ENCODE data around the gene DLG1.

Gene DLG1

DNA sequence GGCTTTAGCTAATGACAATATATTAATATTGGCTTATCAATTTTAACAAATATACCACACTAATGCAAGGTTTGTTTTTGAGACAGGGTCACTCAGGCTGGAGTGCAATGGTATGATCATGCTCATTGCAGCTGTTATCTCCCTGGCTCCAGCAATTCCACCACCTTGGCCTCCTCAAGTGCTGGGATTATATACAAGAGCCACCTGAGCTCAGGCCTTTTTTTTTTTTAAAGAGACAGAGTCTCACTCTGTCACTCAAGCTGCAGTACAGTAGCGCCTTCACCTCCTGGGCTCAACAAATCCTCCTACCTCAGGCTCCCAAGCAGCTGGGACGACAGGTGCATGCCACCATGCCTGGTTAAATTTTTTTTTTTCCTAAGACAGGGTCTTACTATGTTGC is 11.7 kb downstream of the DLG1 start:
- DNase-seq = no peak

DNA sequence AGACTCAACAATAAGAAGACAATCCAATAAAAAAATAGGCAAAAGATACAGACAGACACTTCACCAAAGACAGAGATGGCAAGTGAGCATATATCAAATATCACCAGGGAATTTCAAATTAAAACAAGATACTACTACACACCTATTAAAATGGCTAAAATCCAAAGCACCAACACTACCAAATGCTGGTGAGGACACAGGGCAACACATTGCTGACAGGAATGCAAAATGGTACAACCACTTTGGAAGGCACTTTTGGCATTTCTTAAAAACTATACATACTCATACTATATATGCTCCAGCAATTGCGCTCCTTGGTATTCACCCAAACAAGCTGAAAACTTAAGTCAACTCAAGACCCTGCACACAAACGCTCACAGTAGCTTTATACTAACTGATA is 12.9 kb downstream of the DLG1 start:
- no peak for DNase-seq

DNA sequence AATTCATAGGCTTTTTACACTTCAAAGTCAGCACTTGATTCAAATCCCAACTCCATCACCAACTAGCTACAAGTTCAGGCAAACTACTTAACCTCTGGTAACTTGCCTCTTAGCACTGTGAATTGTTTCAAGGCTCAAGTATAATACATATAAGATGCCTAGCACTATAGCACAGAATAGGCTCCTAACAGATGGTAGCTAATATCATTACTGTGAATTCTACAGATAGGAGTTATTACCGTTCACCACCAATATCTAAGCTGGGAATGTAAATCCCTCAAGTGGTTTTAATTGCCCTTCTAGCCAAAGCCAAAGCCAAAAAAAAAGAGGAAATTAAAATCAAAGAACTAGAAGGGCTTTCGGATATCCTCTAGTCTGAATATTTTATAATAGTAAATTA is 15.4 kb downstream of the DLG1 start:
- DNase-seq = no peak

GRCh38 chr3:197281849-197282248 is 16.6 kb downstream of the DLG1 start:
- no peak for DNase-seq

- DNase-seq = no peak
These were observed 18.3 kb downstream of the DLG1 start for GRCh38 chr3:197280156-197280555.

DNA sequence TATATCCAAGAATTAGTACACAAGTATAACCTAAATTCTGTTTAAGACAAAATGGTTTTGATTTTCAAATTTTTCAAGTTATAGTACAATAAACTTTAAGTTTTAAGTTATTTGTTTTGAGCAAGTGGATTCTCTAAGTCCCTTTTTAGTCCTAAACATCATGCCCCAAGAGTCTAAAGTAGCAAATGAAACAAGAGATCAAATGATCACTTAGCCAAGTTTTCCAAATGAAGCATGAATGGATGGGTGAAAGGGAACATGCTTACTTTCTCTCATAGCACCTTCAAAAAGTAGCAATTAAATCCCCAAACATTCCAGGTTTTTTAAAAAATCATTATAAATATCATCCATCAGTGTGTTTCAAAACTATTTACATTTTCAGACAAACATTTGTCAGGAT is 19.5 kb downstream of the DLG1 start:
- DNase-seq = no peak

GRCh38 chr3:197276808-197277207 is 21.6 kb downstream of the DLG1 start:
- DNase-seq = peak; percentile 18

DNA sequence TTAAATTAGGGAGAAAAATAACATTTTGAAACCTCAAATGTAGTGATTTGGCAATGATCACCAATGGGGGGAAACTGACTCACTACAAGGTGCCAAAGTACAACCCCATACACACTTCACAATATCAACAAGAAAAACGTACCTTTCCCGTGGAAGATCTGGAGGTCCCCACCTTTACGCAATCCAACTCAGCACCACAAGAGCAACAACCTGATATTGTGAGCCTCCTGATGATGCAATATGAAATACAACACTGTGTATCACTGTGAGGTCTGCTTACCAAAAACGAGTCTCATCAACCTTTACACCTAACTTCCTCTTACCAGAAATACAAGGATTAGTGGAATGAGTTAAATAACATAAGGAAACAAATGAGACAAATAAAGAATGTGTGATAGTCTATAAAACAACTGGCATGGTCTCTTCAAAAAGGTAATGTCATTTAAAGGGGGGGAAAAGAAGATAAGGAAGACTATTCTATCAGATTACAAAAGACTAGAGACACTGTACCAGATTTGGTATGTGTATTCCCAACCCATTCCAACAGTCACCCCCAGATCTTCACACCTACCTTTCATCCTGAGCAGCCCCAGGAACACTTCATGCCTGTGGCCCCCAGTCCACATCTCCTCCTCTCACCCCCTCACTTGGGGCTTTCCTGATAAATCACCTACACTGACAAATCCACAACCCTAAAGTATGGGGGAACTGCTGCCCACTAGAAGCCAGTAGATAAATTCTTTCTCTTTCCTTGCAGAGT is 27.7 kb downstream of the DLG1 start:
- DNase-seq = no peak

DNA sequence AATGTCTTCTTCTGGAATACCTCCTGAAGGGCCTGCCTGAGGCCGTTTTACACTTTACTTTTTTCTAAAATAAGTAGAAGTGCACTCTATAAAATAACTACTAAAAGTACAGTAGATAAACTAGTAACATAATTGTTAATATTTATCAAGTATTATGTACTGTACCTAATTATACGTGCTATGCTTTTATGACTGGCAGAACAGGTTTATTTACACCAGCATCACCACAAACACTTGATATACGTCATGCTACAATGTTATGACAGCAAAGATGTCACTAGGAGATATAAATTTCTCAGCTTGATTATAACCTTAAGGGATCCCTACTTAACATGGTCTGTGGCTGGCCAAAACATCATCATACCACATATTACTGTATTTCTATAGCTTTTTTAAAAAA is 29.4 kb downstream of the DLG1 start:
- DNase-seq = no peak

GRCh38 chr3:197268294-197268693 is 30.1 kb downstream of the DLG1 start:
- no peak for DNase-seq

DNA sequence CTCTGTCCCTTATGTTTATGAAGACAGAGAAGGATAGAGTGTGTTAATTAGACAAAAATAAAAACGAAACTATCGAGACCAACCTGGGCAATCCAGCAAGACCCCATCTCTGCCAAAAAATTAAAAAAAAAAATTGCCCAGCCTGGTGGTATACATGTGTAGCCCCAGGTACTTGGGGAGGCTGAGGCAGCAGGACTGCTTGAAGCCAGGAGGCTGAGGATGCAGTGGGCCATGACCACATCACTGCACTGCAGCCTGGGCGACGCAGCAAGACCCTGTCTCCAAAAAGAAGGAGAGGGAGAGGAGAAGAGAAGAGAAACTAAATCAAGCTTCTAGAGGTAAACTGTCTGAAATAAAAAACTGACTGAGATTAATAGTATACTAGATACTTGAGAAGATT is 32.1 kb downstream of the DLG1 start:
- DNase-seq = no peak

GRCh38 chr3:197262709-197263108 is 35.7 kb downstream of the DLG1 start:
- no peak for DNase-seq

- no peak for DNase-seq
These were observed 37.3 kb downstream of the DLG1 start for GRCh38 chr3:197261164-197261509.

DNA sequence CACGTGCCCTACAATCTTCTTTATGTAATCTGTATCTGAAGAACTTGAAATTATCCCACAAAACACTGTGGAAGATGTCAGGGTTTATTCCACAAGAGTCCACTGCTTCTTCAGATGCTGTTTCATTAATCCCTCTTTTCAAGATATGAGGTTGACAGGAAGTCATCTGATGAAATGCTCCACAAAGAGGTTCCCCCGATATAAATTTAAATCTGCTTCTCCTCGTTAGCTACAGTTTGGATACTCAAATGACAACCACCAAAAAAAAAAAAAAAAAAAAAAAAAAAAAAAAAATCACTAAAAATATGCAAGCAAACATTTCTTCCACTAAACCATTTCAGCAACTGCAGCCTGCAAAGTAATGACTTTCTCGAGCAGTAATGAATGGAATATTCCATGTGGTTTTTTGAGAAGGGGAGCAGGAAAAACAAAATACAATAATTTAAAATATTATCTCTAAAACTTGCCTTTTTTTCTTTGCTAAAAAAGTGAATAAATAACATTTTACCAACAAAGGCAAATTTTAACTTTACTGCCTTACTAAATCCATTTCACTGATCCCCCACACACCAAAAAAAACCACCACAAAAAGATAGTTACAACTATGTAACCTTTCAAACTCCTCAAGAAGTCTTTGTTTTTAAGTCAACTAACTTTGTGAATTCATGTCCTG is 37.8 kb downstream of the DLG1 start:
- peak; percentile 29 for DNase-seq

DNA sequence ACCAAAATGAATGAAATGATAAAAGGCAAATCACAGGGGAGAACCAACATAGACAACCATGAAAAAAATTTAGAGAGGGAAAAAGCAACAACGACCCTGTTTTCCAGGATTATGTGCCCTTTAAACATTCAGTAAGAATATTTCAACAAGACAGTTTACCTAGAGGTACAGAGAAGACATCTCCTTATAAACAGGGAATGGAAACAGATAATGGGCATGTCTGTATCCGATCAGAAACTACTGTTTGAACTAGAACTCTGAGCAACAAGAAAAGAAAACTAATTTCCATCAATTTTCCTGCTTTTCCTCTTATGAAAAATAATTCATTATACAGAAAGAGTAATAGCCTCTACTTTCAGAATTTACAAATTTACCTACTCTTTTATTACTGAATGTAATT is 39.3 kb downstream of the DLG1 start:
- no peak for DNase-seq

DNA sequence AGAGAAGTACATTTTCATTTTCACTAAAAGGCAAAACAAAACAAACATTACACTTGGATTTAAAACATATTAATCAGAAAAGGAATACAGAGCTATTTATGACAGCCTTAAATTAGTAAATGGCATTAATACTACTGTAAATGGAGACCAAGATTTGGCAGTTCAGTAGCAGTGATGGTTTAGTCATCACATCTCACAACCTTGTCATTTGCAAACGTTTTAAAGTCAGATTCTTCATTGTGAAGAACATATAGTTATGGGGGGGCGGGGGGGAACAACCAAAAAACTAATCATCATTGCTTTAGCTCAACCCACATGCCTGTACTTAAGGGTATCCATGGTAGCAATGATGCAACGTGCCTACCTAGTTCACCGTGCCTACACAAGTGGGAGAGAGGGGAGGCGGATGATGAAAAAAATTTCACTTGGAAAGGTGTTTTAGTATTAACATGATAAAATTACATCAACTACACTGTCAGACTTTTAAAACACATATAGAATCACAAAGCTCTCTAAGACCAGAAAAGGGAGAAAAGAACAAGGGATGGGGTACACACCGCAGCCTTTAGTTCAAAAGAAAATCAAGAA is 40.1 kb downstream of the DLG1 start:
- DNase-seq = no peak

- DNase-seq = no peak
These were observed 40.7 kb downstream of the DLG1 start for GRCh38 chr3:197257711-197258110.

- peak; percentile 55 for DNase-seq
These were observed 41.5 kb downstream of the DLG1 start for GRCh38 chr3:197256836-197257444.

DNA sequence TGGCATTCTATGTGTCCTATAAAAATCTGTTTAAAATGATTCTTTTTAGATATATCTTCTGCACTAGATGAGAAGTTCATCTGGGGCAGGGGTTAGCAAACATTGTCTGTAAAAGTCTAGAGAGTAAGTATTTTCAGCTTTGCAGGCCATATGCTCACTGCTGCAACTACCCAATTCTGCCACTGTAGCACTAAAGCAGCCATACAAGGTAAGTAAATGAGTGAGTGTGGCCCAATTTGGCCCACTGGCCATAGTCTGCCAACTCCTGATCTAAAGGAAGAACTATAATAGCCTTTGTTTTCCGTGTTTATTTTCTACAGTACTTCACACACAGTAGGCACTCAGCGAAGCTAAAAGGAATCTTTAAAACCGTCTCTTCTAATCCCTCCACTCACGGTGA is 42.3 kb downstream of the DLG1 start:
- no peak for DNase-seq

DNA sequence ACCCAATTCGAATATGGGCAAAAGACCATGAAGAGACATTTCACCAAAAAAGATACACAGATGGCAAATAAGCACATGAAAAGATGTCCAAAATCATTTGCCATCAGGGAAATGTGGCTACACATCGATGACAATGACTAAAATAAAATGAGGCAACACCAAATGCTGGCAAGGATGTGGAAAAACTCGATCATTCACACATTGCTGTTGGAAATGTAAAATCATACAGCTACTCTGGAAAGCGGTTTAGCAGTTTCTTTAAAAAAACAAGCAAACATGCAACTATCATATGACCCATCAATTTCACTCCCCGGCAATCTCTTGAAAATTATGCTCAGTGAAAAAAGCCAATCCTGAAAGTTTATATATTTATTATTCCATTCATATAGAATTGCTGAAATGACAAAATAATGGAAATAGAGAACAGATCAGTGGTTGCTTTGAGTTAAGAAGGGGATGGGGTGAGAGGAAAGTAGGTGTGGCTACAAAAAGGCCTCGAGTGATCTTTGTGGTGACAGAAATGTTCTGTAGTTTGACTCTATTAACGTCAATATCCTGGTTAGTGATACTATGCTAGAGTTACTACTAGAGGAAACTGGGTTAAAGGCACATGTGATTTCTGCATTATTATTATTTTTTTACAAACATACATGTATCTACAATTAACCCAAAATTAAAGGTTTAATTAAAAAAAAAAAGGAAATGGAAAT is 45.0 kb downstream of the DLG1 start:
- no peak for DNase-seq

- no peak for DNase-seq
These were observed 48.9 kb downstream of the DLG1 start for GRCh38 chr3:197249542-197249941.

- DNase-seq = no peak
These were observed 50.1 kb downstream of the DLG1 start for GRCh38 chr3:197248341-197248740.

DNA sequence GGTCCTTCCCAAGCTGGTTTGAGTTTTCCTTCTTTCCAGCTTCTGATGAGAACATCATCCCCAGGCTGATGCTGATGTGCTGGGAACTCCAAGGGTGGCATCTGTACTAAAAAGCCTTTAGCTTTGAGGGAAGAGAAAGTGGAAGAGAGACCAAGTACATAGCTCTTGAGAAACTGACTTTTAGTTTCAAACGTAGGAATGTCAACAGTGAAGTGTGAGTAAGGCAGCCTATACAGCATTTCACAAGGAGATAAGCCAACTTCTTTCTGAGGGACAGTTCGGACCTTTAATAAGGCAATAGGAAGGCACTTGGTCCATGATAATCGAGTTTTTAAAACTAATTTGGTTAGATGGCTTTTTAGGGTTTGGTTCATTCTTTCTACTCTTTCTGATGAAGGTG is 53.7 kb downstream of the DLG1 start:
- DNase-seq = no peak

Data from fibroblast of skin of scalp (primary cell).